HG02938 (cell line): ENCODE measurements around the gene SMTNL2.
"Not testable (repeated sequence)": the region's sequence is repeated elsewhere in the genome, so short reads cannot be mapped to it uniquely, and the experiment has no call there.

Experiments used
- ATAC-seq: cut with Tn5 transposase; IDR thresholded peaks from one replicate; pipeline ENCODE4 v1.9.1; 2021; ENCODE audit warnings: mild to moderate bottlenecking, moderate library complexity; ENCODE audit not compliant: unreplicated experiment

The SMTNL2 gene

DNA sequence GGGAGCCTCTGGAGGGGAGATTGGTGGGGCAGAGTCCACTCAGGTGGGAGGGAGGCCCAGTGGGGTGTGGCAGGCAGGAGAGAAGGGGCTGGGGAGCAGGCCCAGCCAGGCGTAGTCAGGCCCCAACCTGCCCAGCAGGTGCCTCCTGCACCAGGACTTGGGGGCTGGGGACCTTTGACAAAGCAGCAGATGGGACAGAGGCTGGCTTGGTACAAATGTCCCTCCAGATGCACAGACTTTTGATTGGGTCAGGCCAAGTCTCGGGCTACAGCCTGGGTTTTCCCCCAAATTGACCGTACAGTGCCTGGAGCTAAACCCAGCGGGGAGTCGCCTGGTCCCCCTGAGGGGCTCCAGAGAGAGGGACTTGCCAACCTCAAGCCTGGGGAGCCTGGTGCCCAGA is 24.4 kb upstream of the SMTNL2 start:
- no peak for ATAC-seq

GRCh38 chr17:4560421-4560820 is 23.9 kb upstream of the SMTNL2 start, which contains the start of gene GGT6:
Gene GGT6 (minus strand): TSS chr17:4560577. CDS start chr17:4560521, 56 bp downstream.
- ATAC-seq, result no peak

- ATAC-seq, result no peak
Observed at GRCh38 chr17:4560837-4561256, 23.5 kb upstream of the SMTNL2 start.

DNA sequence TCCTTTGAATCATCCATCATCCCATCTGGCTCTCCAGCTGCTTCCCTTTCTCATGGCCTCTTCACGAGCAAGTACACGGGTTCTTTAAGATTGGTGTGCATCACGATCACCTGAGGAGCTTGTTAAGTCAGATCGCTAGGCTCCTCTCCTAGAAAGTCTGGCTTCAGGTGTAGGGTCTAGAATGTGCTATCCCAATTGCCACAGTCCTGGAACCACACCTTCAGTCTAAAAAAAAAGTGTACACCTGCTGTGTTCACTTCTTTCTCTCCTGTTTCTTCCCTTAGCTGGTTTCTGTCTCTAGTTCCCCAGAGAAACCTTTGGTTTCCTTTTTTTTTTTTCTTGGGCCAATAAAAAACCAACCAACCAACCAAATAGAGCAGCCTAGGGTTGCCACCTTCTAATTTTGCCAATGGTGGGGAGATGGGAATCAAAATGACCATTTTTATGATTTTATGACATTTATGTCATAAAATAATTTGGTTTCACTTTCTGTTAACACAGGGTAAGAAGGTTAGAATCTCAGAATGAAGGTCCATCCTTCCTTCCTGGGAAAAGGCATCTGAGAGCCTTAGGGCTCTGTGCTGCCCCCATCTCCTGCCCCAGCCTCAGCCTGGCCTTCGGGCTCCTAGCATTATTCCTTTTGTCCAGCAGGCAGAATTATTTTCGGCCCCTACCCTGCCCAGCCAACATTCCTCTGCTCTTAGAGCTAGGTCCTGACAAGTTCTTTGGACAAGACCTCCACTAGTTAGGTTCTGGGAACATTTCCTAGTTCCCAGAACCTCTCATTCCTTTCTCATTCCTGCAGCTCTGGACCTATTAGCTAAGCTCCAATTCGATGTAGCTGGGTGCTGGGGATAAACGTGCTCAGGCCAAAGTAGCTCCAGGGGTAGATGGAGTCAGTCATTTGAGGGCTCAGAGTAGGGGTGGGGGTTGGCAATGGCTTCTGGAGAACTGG is 22.0 kb upstream of the SMTNL2 start:
- ATAC-seq, result no peak

DNA sequence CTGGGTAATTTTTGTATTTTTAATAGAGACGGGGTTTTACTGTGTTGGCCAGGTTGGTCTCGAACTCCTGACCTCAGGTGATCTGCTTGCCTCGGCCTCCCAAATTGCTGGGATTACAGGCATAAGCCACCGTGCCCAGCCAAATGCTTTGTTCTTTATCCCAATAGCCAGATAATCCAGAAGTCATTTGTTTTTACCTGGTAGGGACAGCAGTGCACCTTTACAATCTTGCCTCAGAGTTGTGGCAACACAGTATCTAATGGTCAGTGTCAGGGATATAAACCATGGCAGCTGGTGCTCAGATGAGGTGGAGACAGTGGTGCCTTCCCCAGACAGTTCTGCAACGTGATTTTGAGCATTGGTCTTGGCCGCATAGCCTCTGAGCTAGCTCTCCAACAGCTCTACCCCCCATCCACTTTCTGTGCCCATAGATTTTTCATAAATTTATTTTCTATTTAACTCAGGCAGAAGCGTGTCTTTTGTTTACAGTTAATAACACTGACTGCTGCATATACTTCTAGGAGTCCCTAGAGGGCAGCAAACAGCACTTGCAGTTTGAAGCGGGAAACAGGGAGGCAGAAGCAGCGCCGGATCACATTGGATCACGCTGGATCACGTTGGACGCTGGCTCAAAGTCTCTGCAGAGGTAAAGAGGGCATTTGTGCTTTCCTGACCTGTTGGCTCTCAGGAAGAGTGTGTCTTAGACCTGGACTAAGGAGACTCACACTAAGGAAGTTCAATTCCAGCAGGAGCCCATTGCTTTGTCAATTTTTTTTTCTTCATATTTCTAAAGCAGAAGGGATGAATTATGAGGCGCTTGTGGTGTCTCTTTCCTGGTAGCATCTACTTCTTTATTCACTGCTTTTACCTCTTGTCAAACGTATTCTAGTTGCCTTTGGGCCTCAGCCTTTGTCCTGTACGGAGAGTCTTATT is 18.9 kb upstream of the SMTNL2 start:
- ATAC-seq, result no peak

DNA sequence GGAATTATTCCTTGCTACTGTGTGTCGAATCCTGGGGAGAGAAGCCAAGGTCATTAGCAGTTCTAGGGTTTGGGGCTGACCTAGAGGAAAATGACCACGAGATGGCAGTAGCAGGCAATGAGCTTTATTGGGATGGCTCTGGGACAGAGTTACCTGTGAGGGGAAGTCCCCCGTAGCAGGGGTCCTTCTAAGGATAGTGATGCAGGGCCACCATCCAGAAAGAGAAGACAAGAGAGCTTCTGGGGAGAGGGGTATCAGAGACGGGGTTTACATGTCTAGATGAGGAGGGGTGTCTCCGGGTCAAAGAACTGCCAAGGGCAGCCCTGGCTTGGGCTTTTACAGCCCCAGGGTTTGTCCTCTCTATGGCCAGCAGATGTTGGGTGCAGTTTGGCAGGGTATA is 17.5 kb upstream of the SMTNL2 start:
- no peak for ATAC-seq

DNA sequence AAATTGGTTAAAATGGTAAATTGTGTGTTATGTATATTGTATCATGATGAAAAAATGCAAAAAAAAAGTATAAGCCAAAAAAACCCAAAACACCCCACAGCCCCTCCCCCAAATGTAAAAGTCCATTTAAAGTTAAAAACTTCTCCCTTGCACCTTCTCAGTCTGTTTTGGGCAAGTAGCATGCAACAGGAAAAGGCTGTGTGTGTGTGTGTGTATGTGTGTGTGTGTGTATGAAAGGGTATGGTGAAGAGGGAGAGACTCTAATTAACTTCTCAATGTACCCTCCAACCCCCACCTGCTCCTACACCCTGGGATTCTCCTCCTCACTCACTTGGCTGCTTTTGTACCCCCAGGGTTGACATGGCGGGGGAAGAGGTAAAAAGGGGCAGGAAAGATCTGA is 14.7 kb upstream of the SMTNL2 start:
- no peak for ATAC-seq

GRCh38 chr17:4572131-4572530 is 12.2 kb upstream of the SMTNL2 start:
- ATAC-seq, result no peak

GRCh38 chr17:4573115-4573514 is 11.2 kb upstream of the SMTNL2 start:
- ATAC-seq, result no peak

- no peak for ATAC-seq
Observed at GRCh38 chr17:4573669-4574068, 10.7 kb upstream of the SMTNL2 start.

DNA sequence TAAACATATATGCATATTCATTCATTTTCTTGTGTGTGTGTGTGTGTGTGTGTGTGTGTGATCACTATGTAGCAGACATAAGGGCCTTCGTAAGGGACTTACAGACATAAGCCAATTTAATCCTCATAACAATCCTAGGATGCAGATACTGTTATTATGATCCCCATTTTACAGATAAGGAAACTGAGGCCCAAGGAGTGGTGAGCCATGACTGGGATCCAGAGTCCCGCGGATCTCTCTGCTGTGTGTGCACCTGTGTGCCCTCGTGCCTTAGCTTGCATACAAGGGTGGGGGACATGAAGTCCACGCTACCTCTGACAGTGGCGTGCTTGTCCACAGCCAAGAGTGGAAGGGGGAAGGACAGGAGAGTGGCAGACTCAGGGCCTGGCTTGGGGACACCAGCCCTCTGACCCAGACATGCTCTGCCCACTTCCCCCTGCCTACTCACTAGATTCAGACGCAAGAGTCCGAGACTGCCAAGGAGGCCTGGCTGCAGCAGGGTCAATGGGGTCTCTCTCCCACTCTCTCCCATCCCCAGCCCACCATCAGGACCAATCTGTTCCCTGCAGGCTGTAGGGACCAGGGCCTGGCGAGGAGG is 9.8 kb upstream of the SMTNL2 start:
- no peak for ATAC-seq

DNA sequence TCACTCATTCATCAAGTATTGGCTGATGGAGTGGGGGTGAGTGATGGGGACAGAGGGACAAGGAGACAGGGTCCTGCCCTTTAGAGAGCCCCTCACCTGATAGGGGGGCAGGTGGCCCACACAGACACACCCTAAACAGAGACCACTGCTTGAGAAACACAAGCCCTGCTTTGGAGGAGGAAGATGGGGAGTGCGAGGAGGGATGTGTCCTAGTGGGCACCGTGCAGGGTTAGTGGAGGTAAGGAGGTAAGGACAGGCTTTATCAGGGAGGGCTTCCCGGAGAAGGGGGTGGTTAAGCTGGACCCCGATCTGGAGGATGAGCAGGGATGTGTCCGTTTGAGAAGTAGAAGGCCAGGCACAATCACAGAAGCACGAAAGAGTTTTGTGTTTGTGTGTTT is 8.2 kb upstream of the SMTNL2 start:
- ATAC-seq, result no peak

DNA sequence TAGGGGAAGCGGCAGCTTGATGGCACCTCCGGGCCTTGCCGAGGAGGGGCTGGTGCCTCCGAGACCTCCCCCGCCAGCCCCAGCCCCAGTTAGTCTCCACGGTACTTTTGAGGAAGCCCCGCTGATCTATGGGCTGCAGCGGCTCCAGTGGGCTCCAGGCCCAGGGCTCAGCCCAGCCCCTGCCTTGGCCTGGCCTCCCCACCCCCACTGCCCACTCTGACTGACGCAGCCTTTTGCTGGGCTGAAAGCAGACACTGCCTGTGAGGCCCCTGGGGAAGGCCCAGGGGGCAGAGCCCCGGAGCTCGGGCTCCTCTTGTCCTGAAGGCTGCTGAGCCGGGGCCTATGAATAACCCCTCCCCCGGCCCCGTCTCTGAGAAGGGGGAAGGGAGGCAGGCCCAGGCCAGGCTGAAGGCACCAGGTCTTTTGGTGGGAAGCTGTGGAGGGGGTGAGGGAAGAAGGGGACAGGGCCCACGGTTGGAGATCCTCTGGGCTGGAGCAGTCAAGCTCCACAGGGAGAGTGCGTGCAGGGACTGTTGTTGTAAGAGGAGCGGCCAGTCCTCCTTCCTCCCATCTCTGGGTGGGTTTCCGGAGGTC is 7.5 kb upstream of the SMTNL2 start:
- no peak for ATAC-seq

DNA sequence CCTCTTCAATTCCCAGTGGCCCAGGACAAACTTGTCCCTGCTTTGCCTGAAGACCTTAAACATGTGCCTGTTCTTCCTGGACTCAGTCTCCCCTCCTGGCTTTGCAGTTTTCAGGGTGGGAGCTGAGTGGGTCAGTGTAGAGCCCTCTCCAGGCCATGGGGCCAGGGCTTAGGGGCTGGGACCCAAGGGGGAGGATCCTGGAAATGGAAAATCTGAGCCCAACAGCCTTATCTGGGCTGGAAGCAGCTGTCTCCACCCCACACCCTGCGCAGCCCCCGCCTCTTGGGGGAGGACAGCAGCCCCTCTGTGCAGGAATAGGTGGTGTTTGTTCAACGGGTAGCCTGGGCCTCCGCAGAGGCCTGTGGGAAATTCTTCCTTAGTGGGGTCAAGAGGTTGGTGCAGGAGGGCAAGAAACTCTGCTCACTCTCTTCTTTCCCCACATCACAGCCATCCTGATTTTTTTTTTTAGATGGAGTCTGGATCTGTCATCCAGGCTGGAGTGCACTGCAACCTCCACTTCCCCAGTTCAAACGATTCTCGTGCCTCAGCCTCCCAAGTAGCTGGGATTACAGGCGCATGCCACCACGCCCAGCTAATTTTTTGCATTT is 6.8 kb upstream of the SMTNL2 start:
- ATAC-seq, result no peak

DNA sequence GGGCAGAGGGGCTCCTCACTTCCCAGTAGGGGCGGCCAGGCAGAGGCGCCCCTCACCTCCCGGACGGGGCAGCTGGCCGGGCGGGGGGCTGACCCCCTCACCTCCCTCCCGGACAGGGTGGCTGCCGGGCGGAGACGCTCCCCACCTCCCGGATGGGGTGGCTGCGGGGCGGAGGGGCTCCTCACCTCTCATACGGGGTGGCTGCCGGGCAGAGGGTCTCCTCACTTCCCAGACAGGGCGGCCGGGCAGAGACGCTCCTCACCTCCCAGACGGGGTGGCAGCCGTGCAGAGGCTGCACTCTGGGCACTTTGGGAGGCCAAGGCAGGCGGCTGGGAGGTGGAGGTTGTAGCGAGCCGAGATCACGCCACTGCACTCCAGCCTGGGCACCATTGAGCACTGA is 6.0 kb upstream of the SMTNL2 start:
- not testable (repeated sequence) for ATAC-seq

- ATAC-seq, result no peak
Observed at GRCh38 chr17:4579678-4580077, 4.7 kb upstream of the SMTNL2 start.

GRCh38 chr17:4580291-4580690 is 4.0 kb upstream of the SMTNL2 start:
- no peak for ATAC-seq

- ATAC-seq, result no peak
Observed at GRCh38 chr17:4582101-4582501, 2.2 kb upstream of the SMTNL2 start.

DNA sequence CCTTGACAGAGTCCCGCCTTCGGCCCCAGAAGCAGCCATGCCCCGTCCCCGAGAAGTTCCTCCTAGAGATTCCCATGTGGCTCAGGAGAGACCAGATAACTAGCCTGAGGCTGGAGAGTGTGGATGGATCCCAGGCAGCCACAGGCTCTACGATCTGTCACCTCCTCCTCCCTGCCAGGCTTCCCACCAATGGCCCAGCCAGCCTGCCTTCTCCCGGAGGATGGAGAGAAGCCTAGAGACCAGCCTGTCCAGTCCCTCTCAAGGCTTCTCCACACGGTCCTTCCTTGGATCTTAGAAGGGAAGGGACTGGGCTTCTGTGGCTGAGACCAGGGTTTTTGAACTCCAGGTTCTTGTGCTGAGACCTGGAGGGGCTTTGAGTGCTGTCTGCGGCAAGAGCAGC is 1.6 kb upstream of the SMTNL2 start:
- no peak for ATAC-seq

DNA sequence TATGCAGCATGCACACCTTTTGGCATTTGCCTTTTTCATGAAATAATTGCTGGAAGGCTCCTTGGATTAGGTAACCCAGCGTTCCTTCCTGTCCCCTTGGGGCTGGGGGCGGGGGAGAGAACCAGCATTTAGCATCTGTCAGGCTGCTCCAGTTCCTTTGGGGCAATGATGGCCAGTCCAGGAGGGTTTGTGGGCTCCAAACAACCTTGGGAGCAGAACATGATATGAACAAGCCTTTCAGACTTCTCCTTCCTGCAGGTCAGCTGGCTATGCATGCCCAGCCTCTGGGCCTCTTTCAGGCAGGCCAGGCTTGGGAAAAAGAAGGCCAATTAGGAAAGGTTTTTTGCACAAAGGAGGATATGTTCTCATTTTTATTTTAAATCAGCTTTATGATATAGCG is 1.1 kb upstream of the SMTNL2 start:
- no peak for ATAC-seq

- no peak for ATAC-seq
Observed at GRCh38 chr17:4583782-4584100, 588 bp upstream of the SMTNL2 start.
